Neural progenitor cell (in vitro differentiated cells): Measurements from ENCODE around the gene SPAG16. TPM values are rescaled to one million over a fixed set of nuclear protein-coding genes. Genes with fewer than 3 reads are reported as not detected.

Source experiments
- DNase-seq: peaks from one replicate; pipeline ENCODE4 v3.0.0-alpha.2; 2016; ENCODE audit warnings: low spot score
- H2AFZ ChIP-seq: fragments of 200-600 bp; sonication (generic); replicated peaks from 2 replicates; pipeline ENCODE4 v1.6.1; 2016; ENCODE audit warnings: antibody characterized with exemption
- H3F3A ChIP-seq: fragments of 200-600 bp; sonication (generic); 2 replicates; pipeline ENCODE4 v1.6.1; 2016; ENCODE audit warnings: antibody characterized with exemption, low read depth
- H3K27ac ChIP-seq: fragments of 200-600 bp; sonication (generic); 2 replicates; pipeline ENCODE4 v1.5.1; 2016; ENCODE audit warnings: mild to moderate bottlenecking
- H3K27me3 ChIP-seq: fragments of 200-600 bp; sonication (generic); 2 replicates; pipeline ENCODE4 v1.6.1; 2016; ENCODE audit warnings: mild to moderate bottlenecking, moderate library complexity
- H3K36me3 ChIP-seq: fragments of 200-600 bp; sonication (generic); 2 replicates; pipeline ENCODE4 v1.5.1; 2016
- H3K4me1 ChIP-seq: fragments of 200-600 bp; sonication (generic); 2 replicates; pipeline ENCODE4 v1.6.1; 2016; ENCODE audit warnings: mixed run types
- H3K4me2 ChIP-seq: fragments of 200-600 bp; sonication (generic); 2 replicates; pipeline ENCODE4 v1.6.1; 2016
- H3K4me3 ChIP-seq: fragments of 200-600 bp; sonication (generic); 2 replicates; pipeline ENCODE4 v1.5.1; 2016
- H3K79me2 ChIP-seq: fragments of 200-600 bp; sonication (generic); 2 replicates; pipeline ENCODE4 v1.6.1; 2016; ENCODE audit warnings: low read depth
- H3K9ac ChIP-seq: fragments of 200-600 bp; sonication (generic); 2 replicates; pipeline ENCODE4 v1.6.1; 2016
- H3K9me3 ChIP-seq: fragments of 200-600 bp; sonication (generic); 2 replicates; pipeline ENCODE4 v1.5.1; 2016; ENCODE audit warnings: low read depth
- H4K20me1 ChIP-seq: fragments of 200-600 bp; sonication (generic); 2 replicates; pipeline ENCODE4 v1.6.1; 2016; ENCODE audit warnings: low read depth
- H3K27ac Mint-ChIP-seq: 3 replicates; pipeline ENCODE4 v1.8.0; 2021; ENCODE audit warnings: mixed read lengths
- H3K27me3 Mint-ChIP-seq: 2 replicates; pipeline ENCODE4 v1.8.0; 2022; ENCODE audit warnings: low read depth, mild to moderate bottlenecking, inconsistent platforms, moderate library complexity, mixed read lengths; ENCODE audit not compliant: insufficient read depth
- H3K36me3 Mint-ChIP-seq: 3 replicates; pipeline ENCODE4 v1.8.0; 2021; ENCODE audit warnings: mixed read lengths
- H3K4me1 Mint-ChIP-seq: 3 replicates; pipeline ENCODE4 v1.8.0; 2021; ENCODE audit warnings: mixed read lengths
- H3K4me3 Mint-ChIP-seq: 3 replicates; pipeline ENCODE4 v1.8.0; 2021; ENCODE audit warnings: mild to moderate bottlenecking, moderate library complexity, mixed read lengths
- H3K9me3 Mint-ChIP-seq: 3 replicates; pipeline ENCODE4 v1.8.0; 2020; ENCODE audit warnings: mixed read lengths
- EZH2 ChIP-seq: fragments of 200-600 bp; sonication (generic); IDR thresholded peaks from 2 replicates; pipeline ENCODE4 v1.6.1; 2017; ENCODE audit warnings: antibody characterized with exemption, mild to moderate bottlenecking, moderate library complexity
- EZH2phosphoT487 ChIP-seq: fragments of 200-600 bp; sonication (generic); IDR thresholded peaks from 2 replicates; pipeline ENCODE4 v1.6.1; 2017; ENCODE audit warnings: antibody characterized with exemption
- total RNA-seq: library from RNA; depleted of rRNA; stranded (reverse); fragments of >200 nt; gene quantifications from 2 replicates; pipeline ENCODE4 v1.2.3, GENCODE V29; 2015; ENCODE audit warnings: low replicate concordance
- TF ChIP-seq, protein P1 (sequence below): fragments of 200-600 bp; sonication (generic); IDR thresholded peaks from 2 replicates; pipeline ENCODE4 v1.5.1; 2017; ENCODE audit warnings: antibody characterized with exemption, mild to moderate bottlenecking

Gene SPAG16
- total RNA-seq, 1 donor from 2014 or later = 70.3 TPM

DNA sequence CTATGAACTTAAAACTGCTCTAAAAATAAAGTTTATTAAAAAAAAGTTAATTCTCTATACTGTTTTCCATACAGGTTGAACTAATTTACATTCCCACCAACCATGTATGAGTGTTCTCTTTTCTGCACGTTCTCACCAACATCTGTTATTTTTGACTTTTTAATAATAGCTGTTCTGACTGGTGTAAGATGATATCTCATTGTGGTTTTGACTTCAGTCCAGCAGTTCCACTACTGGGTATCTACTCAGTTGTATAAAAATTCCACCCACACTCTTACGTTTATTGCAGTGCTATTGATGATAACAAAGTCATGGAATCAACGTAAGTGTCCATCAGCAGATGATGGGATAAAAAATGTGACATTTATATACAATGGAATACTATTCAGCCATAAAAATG, 33.7 kb downstream of the SPAG16 start:
- Histone ChIP-seq H4K20me1 (no peaks in the 10 kb centered on the region), H3K27me3 (no peaks in the 10 kb centered on the region), H3K4me3 (no peak overlapping the region), H3K4me2 (no peak overlapping the region), H3K9ac (no peak overlapping the region), H2AFZ (no peak overlapping the region), H3K27ac (no peak overlapping the region), H3K79me2 (no peaks in the 10 kb centered on the region), H3K9me3 (no peaks in the 10 kb centered on the region), H3F3A (no peaks in the 10 kb centered on the region), H3K4me1 (no peaks in the 10 kb centered on the region), H3K36me3 (peaks cover 18% of the 10 kb centered on the region)
- Mint-ChIP-seq H3K27ac (no peak overlapping the region), H3K9me3 (no peaks in the 10 kb centered on the region), H3K4me3 (no peak overlapping the region), H3K4me1 (no peaks in the 10 kb centered on the region), H3K36me3 (peaks cover 20% of the 10 kb centered on the region), H3K27me3 (no peaks in the 10 kb centered on the region)
- TF ChIP-seq EZH2phosphoT487 (no peak), EZH2 (no peak)
- TF ChIP-seq, protein P1, sequence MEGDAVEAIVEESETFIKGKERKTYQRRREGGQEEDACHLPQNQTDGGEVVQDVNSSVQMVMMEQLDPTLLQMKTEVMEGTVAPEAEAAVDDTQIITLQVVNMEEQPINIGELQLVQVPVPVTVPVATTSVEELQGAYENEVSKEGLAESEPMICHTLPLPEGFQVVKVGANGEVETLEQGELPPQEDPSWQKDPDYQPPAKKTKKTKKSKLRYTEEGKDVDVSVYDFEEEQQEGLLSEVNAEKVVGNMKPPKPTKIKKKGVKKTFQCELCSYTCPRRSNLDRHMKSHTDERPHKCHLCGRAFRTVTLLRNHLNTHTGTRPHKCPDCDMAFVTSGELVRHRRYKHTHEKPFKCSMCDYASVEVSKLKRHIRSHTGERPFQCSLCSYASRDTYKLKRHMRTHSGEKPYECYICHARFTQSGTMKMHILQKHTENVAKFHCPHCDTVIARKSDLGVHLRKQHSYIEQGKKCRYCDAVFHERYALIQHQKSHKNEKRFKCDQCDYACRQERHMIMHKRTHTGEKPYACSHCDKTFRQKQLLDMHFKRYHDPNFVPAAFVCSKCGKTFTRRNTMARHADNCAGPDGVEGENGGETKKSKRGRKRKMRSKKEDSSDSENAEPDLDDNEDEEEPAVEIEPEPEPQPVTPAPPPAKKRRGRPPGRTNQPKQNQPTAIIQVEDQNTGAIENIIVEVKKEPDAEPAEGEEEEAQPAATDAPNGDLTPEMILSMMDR = no peak
- no peak for DNase-seq

DNA sequence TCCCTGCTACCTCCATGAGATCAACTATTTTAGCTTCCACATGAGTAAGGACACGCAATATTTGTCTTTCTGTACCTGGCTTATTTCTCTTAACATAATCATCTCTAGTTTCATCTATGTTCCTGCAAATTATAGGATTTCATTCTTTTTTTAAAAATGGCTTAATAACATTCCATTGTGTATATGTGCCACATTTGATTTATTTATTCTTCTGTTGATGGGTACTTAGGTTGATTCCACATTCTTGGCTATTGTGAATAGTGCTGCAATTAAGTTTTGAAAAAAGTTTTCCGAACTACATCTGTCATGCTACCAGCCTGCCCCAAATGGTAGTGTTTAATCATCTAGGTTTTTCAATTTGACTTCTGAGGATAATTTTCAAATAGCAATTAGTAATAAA, 36.3 kb downstream of the SPAG16 start:
- no peaks in the 10 kb centered on the region for H3F3A ChIP-seq
- Mint-ChIP-seq H3K27me3 (no peaks in the 10 kb centered on the region), H3K36me3 (peaks cover 33% of the 10 kb centered on the region), H3K27ac (no peak overlapping the region), H3K9me3 (no peaks in the 10 kb centered on the region), H3K4me1 (no peaks in the 10 kb centered on the region), H3K4me3 (no peak overlapping the region)
- no peaks in the 10 kb centered on the region for H3K4me1 ChIP-seq
- H4K20me1 ChIP-seq = no peaks in the 10 kb centered on the region
- no peak overlapping the region for H3K9ac ChIP-seq
- H2AFZ ChIP-seq = no peak overlapping the region
- no peaks in the 10 kb centered on the region for H3K9me3 ChIP-seq
- TF ChIP-seq EZH2 (no peak), EZH2phosphoT487 (no peak)
- TF ChIP-seq, protein P1 = no peak
- no peak overlapping the region for H3K4me3 ChIP-seq
- DNase-seq = no peak
- peaks cover 26% of the 10 kb centered on the region for H3K36me3 ChIP-seq
- H3K79me2 ChIP-seq = no peaks in the 10 kb centered on the region
- no peak overlapping the region for H3K4me2 ChIP-seq
- H3K27ac ChIP-seq = no peak overlapping the region
- no peaks in the 10 kb centered on the region for H3K27me3 ChIP-seq

DNA sequence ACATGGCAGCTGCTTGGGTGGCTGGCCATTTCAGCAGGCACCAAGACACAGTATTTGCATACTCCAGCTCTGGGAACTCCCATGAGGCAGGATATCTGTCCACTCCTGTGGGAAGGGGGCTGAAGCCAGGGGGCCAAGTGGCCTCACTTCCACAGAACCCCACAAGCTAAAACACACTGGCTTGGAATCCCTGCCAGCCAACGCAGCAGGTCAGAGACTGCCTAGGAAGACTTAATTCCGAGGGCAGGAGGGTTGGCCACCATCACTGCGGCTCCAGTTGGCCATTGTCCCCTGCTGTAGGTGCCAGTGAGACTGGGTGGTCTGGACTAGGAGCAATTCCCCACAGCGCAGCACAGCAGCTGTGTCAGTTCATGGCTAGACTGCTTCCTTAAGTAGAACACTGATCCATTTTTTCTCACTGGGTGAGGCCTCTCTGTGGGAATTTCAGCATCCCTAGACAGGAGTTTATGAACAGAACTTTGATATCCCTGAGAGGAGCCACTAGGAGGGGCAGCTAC, 52.0 kb downstream of the SPAG16 start:
- Histone ChIP-seq H3K9me3 (peaks cover 9% of the 10 kb centered on the region), H3K4me2 (no peak overlapping the region), H4K20me1 (no peaks in the 10 kb centered on the region), H2AFZ (no peak overlapping the region), H3K79me2 (no peaks in the 10 kb centered on the region), H3K27ac (no peak overlapping the region), H3K4me3 (no peak overlapping the region), H3K27me3 (no peaks in the 10 kb centered on the region), H3K36me3 (no peaks in the 10 kb centered on the region), H3K9ac (no peak overlapping the region), H3K4me1 (no peaks in the 10 kb centered on the region), H3F3A (no peaks in the 10 kb centered on the region)
- no peaks in the 10 kb centered on the region for H3K27me3 Mint-ChIP-seq
- TF ChIP-seq, protein P1 = no peak
- TF ChIP-seq EZH2phosphoT487 = no peak
- no peak for TF ChIP-seq EZH2
- H3K27ac Mint-ChIP-seq = no peak overlapping the region
- no peaks in the 10 kb centered on the region for H3K4me1 Mint-ChIP-seq
- DNase-seq = no peak
- H3K36me3 Mint-ChIP-seq = peaks cover 15% of the 10 kb centered on the region
- peaks cover 40% of the 10 kb centered on the region for H3K9me3 Mint-ChIP-seq
- no peak overlapping the region for H3K4me3 Mint-ChIP-seq
